Activated T-helper 1 cell treated with Interleukin-2 at 50 U/mL for 16 hours (primary cell): ENCODE data around the gene EVPL.

Experiments used
- DNase-seq: peaks from one replicate; pipeline ENCODE4 v3.0.0-alpha.2; 2020; ENCODE audit warnings: low read depth

EVPL gene

GRCh38 chr17:75959051-75959838 lies 67.9 kb downstream of the EVPL start:
- DNase-seq: no peak
